DOHH2 (cell line): ENCODE results near the gene NPR2.

ENCODE experiments used
- H3F3A ChIP-seq: fragments of 200-600 bp; sonication (generic), shearing (Covaris generic); 2 replicates; pipeline ENCODE4 v1.6.0; 2016; ENCODE audit warnings: antibody characterized with exemption, mild to moderate bottlenecking; ENCODE audit not compliant: control insufficient read depth, insufficient read depth
- H3K27ac ChIP-seq: fragments of 200-600 bp; sonication (generic); 2 replicates; pipeline ENCODE4 v1.5.1; 2014; ENCODE audit warnings: low read depth, mild to moderate bottlenecking, low read length, moderate library complexity
- H3K27me3 ChIP-seq: fragments of 200-600 bp; sonication (generic); 2 replicates; pipeline ENCODE4 v1.6.1; 2014; ENCODE audit warnings: mild to moderate bottlenecking, low read length, mixed read lengths; ENCODE audit not compliant: control insufficient read depth
- H3K36me3 ChIP-seq: fragments of 200-600 bp; sonication (generic); 2 replicates; pipeline ENCODE4 v1.6.1; 2014; ENCODE audit warnings: mild to moderate bottlenecking, low read length, moderate library complexity, mixed read lengths; ENCODE audit not compliant: control insufficient read depth
- H3K4me1 ChIP-seq: fragments of 200-600 bp; sonication (generic); 2 replicates; pipeline ENCODE4 v1.6.1; 2014; ENCODE audit warnings: mild to moderate bottlenecking, low read length, mixed read lengths; ENCODE audit not compliant: control insufficient read depth
- H3K4me2 ChIP-seq: fragments of 200-600 bp; sonication (generic); 2 replicates; pipeline ENCODE4 v1.6.0; 2014; ENCODE audit warnings: mild to moderate bottlenecking, low read length, moderate library complexity
- H3K4me3 ChIP-seq: fragments of 200-600 bp; sonication (generic); 2 replicates; pipeline ENCODE4 v1.5.1; 2014; ENCODE audit warnings: mild to moderate bottlenecking, low read length, mixed read lengths
- H3K79me2 ChIP-seq: fragments of 200-600 bp; sonication (generic); 2 replicates; pipeline ENCODE4 v1.6.1; 2014; ENCODE audit warnings: mild to moderate bottlenecking, low read length, mixed read lengths; ENCODE audit not compliant: control insufficient read depth
- H3K9me2 ChIP-seq: fragments of 200-600 bp; sonication (generic); replicated peaks from 2 replicates; pipeline ENCODE4 v1.6.1; 2014; ENCODE audit warnings: mild to moderate bottlenecking, low read length, mixed read lengths; ENCODE audit not compliant: control insufficient read depth
- H3K9me3 ChIP-seq: fragments of 200-600 bp; sonication (generic); 2 replicates; pipeline ENCODE4 v1.6.1; 2014; ENCODE audit warnings: antibody characterized with exemption, low read length, mixed read lengths; ENCODE audit not compliant: control insufficient read depth, insufficient read depth
- H4K20me1 ChIP-seq: fragments of 200-600 bp; sonication (generic); 2 replicates; pipeline ENCODE4 v1.6.0; 2014; ENCODE audit warnings: low read depth, mild to moderate bottlenecking, antibody characterized with exemption, low read length, moderate library complexity; ENCODE audit not compliant: control insufficient read depth, insufficient read depth
- EZH2phosphoT487 ChIP-seq: fragments of 200-600 bp; sonication (generic); IDR thresholded peaks from 2 replicates; pipeline ENCODE4 v1.6.1; 2017; ENCODE audit warnings: borderline replicate concordance, mild to moderate bottlenecking, antibody characterized with exemption, low read length, moderate library complexity, mixed read lengths
- TF ChIP-seq, protein P1 (sequence below): fragments of 200-600 bp; sonication (generic); IDR thresholded peaks from one replicate; pipeline ENCODE4 v1.5.1; 2014; ENCODE audit warnings: antibody characterized with exemption, mild to moderate bottlenecking, low read depth, low read length; ENCODE audit not compliant: poor library complexity, severe bottlenecking

Gene NPR2

DNA sequence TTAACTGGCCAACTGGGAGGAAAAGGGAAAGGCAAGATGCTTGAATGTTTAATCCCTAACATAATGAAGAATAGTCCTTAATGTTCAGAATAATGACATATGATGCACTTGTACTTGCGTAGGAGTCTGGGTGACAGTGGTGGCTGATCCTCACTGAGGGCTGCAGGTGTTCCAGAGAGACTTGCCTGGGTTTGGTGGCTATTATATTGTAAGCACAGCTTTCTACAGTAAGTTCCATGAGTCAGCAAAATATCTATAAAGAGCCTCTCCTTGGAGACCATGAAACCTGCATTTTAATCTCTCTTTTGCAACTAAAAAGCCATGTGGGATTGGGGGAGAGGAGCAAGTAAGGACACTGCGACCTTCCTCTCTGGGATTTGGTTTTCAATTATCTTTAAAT is 1.9 kb upstream of the NPR2 start:
- Histone ChIP-seq H3K36me3 (no peaks in the 10 kb centered on the region), H3K4me1 (no peaks in the 10 kb centered on the region), H3K27ac (no peak overlapping the region), H3F3A (no peaks in the 10 kb centered on the region), H3K9me2 (no peaks in the 10 kb centered on the region), H3K4me3 (no peak overlapping the region), H3K27me3 (no peaks in the 10 kb centered on the region), H3K4me2 (no peak overlapping the region), H3K9me3 (no peaks in the 10 kb centered on the region), H4K20me1 (no peaks in the 10 kb centered on the region), H3K79me2 (no peaks in the 10 kb centered on the region)
- no peak for TF ChIP-seq EZH2phosphoT487
- TF ChIP-seq, protein P1, sequence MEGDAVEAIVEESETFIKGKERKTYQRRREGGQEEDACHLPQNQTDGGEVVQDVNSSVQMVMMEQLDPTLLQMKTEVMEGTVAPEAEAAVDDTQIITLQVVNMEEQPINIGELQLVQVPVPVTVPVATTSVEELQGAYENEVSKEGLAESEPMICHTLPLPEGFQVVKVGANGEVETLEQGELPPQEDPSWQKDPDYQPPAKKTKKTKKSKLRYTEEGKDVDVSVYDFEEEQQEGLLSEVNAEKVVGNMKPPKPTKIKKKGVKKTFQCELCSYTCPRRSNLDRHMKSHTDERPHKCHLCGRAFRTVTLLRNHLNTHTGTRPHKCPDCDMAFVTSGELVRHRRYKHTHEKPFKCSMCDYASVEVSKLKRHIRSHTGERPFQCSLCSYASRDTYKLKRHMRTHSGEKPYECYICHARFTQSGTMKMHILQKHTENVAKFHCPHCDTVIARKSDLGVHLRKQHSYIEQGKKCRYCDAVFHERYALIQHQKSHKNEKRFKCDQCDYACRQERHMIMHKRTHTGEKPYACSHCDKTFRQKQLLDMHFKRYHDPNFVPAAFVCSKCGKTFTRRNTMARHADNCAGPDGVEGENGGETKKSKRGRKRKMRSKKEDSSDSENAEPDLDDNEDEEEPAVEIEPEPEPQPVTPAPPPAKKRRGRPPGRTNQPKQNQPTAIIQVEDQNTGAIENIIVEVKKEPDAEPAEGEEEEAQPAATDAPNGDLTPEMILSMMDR: no peak

DNA sequence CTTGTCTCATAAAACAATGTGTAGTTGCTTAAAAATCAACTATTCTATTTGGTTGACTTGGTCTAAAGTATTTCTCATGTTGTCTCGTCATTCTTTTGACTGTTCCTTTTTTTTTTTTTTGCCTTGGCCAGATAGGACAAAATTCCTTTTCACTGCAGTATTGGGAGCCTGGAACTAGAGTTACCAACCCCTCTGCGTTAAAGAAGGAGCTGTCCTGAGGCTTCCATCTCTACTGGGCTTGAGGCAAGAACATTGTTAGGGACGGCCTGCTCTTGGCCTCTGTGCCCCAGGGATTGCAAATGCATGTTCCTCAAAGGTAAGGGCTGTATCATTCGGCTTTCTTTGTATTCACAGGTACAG is 1.4 kb upstream of the NPR2 start:
- no peak overlapping the region for H3K4me3 ChIP-seq
- no peaks in the 10 kb centered on the region for H3K79me2 ChIP-seq
- no peak overlapping the region for H3K27ac ChIP-seq
- no peaks in the 10 kb centered on the region for H4K20me1 ChIP-seq
- no peaks in the 10 kb centered on the region for H3K4me1 ChIP-seq
- H3K36me3 ChIP-seq: no peaks in the 10 kb centered on the region
- H3K27me3 ChIP-seq: no peaks in the 10 kb centered on the region
- H3K4me2 ChIP-seq: no peak overlapping the region
- H3K9me3 ChIP-seq: no peaks in the 10 kb centered on the region
- no peaks in the 10 kb centered on the region for H3F3A ChIP-seq
- no peaks in the 10 kb centered on the region for H3K9me2 ChIP-seq
- TF ChIP-seq EZH2phosphoT487: no peak
- TF ChIP-seq, protein P1: no peak

DNA sequence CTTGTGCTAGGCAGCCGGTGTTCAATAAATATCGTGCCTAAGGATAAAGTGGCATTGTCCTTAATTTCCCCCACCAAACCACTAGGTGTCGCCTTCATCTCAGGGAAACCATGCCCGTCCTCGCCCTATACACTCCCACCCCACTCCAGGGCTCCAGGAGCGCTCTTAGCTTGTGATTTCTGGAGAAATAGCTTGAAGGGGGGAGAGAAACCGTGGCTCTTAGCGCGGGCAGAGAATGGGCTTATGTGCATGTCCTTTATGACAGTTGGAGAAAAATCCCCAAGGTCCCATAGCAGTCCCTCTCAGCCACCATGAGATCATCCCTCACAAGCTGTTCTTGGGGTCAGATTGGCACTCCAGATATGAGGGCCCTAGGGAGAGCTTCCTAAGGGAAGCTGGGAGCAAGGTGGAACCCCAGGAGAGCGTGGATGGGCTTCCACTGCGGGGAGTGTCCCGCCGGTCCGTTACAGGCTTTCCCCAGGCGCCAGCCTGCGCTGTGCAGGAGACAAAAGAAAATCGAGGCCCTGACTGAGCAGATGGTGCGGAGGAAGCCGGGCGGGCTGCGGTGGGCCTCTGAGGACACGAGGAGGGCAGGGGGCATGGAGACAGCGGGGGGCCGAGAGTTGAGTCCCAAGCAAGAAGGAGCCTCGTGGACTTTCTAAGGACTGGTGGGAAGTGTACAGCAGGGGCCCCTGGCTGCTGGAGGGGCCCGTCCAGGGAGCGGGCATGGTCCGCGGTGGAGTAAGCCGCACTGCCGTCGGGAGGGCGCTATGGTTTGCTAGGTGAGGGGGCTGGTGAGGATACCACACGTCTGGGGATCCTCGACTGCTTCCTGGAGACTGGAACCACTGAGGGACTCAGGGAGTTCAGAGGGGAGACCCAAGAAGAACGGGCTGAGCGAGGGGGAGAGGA is 750 bp upstream of the NPR2 start:
- Histone ChIP-seq H4K20me1 (no peaks in the 10 kb centered on the region), H3K4me2 (no peak overlapping the region), H3K27me3 (no peaks in the 10 kb centered on the region), H3K9me3 (no peaks in the 10 kb centered on the region), H3K36me3 (no peaks in the 10 kb centered on the region), H3F3A (no peaks in the 10 kb centered on the region), H3K9me2 (no peaks in the 10 kb centered on the region), H3K79me2 (no peaks in the 10 kb centered on the region), H3K4me1 (no peaks in the 10 kb centered on the region), H3K27ac (no peak overlapping the region), H3K4me3 (no peak overlapping the region)
- TF ChIP-seq EZH2phosphoT487: no peak
- TF ChIP-seq, protein P1: peak; percentile 94
